KOPT-K1 (cell line): ENCODE measurements around the gene DAD1.

Experiments used
- H3K27ac ChIP-seq: fragments of 200-600 bp; sonication (generic); 2 replicates; pipeline ENCODE4 v1.5.1; 2016; ENCODE audit warnings: antibody characterized with exemption, mild to moderate bottlenecking, low read depth, low read length; ENCODE audit not compliant: poor library complexity, severe bottlenecking
- H3K36me3 ChIP-seq: fragments of 200-600 bp; sonication (generic); 2 replicates; pipeline ENCODE4 v1.5.1; 2017; ENCODE audit warnings: antibody characterized with exemption, mild to moderate bottlenecking, low read length, moderate library complexity; ENCODE audit not compliant: insufficient read depth
- H3K9me3 ChIP-seq: fragments of 200-600 bp; sonication (generic); 2 replicates; pipeline ENCODE4 v1.5.1; 2017; ENCODE audit warnings: antibody characterized with exemption, low read length, mild to moderate bottlenecking; ENCODE audit not compliant: insufficient read depth, poor library complexity, severe bottlenecking

The DAD1 gene

DNA sequence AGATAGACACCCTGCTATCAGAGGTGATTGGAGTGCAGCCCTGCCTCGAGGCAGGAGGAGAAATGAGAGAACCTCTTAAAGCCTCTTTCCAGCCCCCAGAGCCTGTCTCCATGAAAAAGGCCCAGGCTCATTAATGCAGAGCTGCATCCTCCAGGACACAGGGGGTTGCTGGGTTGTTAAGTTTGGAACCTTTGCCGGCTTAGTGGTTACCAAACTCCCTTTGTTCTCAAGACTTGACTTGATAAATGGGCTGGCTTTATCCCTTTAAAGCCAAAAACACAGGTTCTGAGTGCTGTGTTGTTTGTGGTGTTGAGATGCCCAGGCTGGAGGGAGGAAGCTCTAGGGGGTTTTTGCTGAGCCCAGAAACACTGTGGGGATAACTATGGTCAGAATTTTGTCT lies 71.0 kb downstream of the DAD1 start:
- H3K36me3 ChIP-seq = no peaks in the 10 kb centered on the region
- H3K9me3 ChIP-seq = no peaks in the 10 kb centered on the region
- peak overlapping the region; percentile 59 for H3K27ac ChIP-seq

DNA sequence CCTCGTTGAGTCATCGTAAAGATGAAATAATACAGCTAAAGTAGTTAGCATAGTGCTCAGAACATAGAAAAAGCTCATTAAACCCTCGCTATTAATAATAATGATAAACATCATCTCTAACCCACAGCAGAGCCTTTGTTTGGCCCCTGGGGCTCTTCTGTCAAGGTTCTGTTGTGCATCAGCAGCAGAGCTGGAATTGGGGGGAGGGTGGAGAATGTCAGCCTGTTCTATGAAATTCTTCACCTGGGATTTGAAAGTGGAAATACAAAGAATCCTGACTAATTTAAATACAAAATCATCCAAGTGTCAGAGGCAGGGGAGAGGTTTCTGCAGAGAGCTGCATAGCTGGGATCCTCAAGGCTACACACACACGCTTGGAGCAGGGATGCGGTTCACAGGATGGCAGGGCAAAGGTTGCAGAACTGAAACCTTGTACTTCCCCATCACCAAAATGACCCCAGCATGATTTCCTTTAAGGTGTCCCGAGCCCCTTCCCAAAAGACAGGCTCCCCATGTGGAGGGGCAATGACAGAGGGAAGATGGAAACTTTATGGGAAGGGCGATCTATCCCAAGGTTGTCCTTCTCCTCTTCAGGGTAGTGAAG lies 71.8 kb downstream of the DAD1 start:
- H3K27ac ChIP-seq = peak overlapping the region; percentile 59

DNA sequence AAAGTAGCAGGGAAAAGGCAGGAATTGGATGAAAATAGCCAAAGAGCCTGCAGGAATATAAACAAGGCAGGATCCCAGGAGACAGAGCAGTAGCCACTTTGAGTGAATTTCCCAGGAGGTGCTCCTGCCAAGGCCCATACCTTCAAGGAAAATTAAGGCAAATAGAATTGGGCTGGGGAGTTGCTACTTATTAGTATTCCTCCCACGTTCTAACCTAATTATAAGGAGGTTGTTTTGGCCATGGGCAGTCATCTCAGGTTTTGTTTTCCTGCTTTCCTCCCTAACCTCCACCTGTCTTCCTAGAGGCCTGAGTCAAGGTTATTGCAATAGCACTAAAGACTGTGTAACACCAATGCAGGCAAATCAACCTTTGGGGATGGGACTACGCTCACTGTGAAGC lies 73.1 kb downstream of the DAD1 start:
- Histone ChIP-seq H3K36me3 (no peaks in the 10 kb centered on the region), H3K9me3 (no peaks in the 10 kb centered on the region), H3K27ac (peak overlapping the region; percentile 59)

More for the DNA sequence above, 71.8 kb downstream of the DAD1 start:
- Histone ChIP-seq H3K36me3 (no peaks in the 10 kb centered on the region), H3K9me3 (no peaks in the 10 kb centered on the region)
